SHP77 treated with DMSO at 0.1 percent for 48 hours (cell line): Measurements from ENCODE around the gene EOGT.

Source experiments
- DNase-seq: peaks from one replicate; lab custom pipeline; 2025; lab: John Stamatoyannopoulos, UW

The EOGT gene

DNA sequence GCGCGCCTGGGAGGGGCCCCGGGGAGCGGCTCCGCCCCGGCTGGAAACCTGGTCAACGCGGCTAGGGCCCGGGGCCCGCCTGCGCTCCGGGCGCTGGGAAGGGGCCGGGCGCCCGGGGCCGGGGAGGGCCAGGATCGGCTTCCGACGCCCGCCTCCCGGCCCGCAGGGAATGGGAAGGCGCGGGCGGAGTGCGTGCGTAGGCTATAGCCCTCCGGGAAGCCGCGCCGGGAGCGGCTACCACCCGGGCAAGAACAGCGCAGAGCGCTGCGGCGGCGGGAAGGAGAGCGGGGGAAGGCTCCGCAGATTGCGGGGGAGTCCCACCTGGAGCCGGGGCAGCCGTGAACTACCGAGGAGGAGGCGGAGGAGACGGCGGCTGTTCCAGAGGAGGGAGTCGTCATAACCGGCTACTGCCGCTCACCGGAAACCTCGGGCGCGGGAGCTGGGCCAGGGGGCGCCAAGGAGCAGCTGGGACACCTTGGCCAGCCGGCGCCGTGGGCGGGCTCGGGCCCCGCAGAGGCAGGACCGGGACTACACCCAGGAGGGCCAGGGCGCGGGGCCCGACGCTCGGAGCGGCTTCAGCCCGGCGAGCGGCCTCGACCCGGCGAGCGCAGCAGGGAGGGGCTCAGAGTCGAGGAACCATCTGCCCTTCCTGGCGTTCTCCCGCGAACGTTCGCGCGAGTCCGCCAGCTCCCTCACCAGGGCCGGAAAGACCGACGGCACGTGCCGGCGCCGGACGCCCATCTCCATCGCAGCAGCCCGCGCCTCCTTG lies at the start of gene EOGT:
Gene EOGT, minus strand, starts transcription at position 432 of the 769 bp plus-strand sequence. CDS start 3,838 bp downstream, outside the sequence.
- peak; percentile 56 for DNase-seq

DNA sequence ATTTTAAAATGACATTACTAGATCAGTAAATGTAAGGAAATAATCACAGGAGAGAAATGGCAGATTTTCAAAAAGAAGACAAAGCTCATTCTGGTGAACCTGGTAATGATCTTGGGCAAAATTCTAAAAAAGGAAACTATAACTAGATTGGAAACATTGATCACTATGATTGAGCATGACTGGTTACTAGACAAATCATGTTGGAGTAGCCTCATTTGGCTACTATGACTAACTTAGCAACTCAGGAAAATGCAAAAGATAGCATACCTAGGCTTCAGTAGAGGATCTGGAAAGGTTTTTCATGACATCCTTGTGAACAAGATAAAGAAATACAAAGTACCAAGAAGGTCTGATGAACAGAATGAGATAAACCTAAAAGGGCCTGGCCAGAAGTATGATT lies 46.2 kb upstream of the EOGT start:
- DNase-seq = no peak

GRCh38 chr3:69058947-69059224 lies 45.4 kb upstream of the EOGT start:
- DNase-seq = no peak

- no peak for DNase-seq
Measured at GRCh38 chr3:69058180-69058946, 44.9 kb upstream of the EOGT start.

- no peak for DNase-seq
Measured at GRCh38 chr3:69052472-69052898, 39.0 kb upstream of the EOGT start.

DNA sequence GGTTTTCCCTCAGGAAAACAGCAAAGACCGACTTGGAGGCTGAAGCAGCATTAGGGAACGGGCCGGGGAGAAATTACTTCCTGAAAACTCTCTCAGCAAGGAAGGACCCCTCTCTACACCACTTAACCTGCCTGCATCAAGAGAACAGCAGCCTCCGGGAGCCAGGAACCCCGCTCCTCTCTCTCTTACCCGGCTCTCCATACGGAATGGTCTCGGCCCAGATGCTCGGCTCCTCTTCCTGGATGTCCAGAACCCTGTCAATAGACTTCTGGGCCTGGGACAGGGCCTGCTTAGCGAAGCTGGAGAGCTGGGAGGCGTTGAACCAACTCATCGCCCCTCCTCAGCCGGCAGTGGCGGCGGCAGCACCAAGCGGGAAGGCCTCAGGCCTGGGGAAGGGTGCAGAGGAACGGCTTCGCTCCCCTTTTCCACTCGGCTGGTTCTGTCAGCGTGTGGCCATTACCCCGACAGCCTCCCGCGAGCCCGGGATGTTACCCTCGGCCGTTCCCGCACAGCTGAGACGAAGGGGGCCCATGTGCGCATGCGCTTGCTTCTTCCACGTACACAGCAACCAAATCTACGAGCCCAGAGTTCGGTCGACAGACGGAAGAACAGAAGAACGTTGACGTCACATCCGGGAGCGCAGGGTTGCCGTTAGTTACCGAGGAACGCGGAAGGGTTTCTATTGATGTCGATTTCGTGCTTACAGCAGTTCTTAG lies 38.4 kb upstream of the EOGT start, which contains the start of gene TMF1:
Gene TMF1, minus strand, starts transcription at position 578 of the 716 bp plus-strand sequence. Its CDS starts 247 bp downstream, at position 331.
- DNase-seq = no peak

DNA sequence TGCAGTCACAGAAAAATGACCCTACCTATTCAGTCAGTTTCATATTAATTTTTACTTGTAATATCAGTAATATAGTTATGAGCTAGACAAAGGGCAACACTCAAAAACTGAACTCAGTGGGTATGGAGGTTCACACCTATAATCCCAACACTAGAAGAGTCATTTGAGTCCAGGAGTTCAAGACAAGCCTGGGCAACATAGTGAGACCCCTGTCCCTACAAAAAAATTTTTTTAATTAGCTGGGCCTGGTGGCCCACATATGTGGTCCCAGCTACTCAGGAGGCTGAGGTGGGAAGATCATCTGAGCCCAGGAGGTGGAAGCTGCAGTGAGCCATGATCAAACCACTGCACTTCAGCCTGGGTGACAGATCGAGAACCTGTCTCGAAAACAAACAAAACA lies 35.5 kb upstream of the EOGT start:
- no peak for DNase-seq

DNA sequence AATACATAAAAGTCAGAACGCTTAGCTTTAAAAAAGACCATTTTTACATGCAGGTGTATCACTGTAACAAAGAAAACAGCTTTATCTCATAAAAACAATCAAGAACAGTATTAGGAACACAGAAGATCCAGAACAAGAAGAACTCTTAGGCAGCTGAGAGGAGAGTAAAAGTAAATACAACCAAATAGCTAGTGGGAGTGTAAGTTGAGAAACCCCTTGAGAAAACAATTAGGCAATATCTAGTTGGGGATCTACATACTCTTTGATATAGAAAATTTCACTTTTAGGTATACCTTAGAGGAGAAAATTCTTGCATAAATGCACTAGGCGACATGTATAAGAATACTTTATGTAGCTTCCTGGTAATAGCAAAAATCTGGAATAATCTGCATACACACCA lies 31.1 kb upstream of the EOGT start:
- no peak for DNase-seq

DNA sequence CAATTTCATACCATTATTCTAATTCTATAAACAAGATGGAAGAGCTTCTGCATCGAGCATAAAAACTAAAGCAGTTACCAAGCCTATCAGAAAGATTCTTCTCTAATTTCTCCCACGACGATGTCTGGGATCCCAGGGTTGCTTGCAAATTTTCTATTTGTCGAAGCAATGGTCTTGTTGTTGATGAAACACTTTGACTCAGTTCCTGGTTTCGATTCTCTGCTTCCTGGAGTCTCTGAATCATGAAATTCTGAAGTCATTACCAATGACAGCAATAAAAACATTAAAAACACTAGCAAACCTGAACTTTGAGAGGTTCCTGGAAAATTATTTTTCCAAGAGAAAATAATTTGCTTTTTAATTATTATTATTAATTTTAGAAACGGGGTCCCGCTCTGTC lies 20.0 kb upstream of the EOGT start:
- no peak for DNase-seq

DNA sequence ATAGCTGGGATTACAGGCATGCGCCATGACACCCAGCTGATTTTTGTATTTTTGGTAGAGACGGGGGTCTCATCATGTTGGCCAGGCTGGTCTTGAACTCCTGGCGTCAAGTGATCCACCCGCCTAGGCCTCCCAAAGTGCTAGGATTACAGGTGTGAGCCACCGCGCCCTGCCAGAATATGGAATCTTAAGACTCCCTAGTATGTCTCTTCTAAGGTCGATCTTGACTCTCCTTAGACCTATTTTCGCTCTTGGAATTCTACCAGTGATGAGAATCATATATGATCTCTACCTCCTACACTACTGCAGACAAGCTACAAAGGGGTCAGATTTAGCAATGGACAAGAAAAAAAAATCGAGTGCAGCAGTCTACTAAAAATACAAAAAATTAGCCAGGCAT lies 19.3 kb upstream of the EOGT start:
- no peak for DNase-seq

GRCh38 chr3:69032142-69032541 lies 18.7 kb upstream of the EOGT start:
- no peak for DNase-seq

GRCh38 chr3:69031635-69032034 lies 18.2 kb upstream of the EOGT start:
- DNase-seq = no peak

- DNase-seq = no peak
Measured at GRCh38 chr3:69020857-69021256, 7.4 kb upstream of the EOGT start.

GRCh38 chr3:69020424-69020823 lies 6.9 kb upstream of the EOGT start:
- DNase-seq = no peak

- DNase-seq = no peak
Measured at GRCh38 chr3:69016901-69017300, 3.4 kb upstream of the EOGT start.

- no peak for DNase-seq
Measured at GRCh38 chr3:69016102-69016501, 2.6 kb upstream of the EOGT start.

GRCh38 chr3:69014022-69014580 lies 617 bp upstream of the EOGT start:
- peak; percentile 35 for DNase-seq

GRCh38 chr3:69012800-69013252 lies 658 bp downstream of the EOGT start:
- no peak for DNase-seq

GRCh38 chr3:69012100-69012799 lies 1.2 kb downstream of the EOGT start:
- DNase-seq = no peak

- DNase-seq = no peak
Measured at GRCh38 chr3:69011096-69011730, 2.3 kb downstream of the EOGT start.
